HG03575 (cell line): ENCODE data around the gene NUBP2.

ENCODE experiments used
- ATAC-seq: cut with Tn5 transposase; IDR thresholded peaks from one replicate; pipeline ENCODE4 v1.9.1; 2021; ENCODE audit not compliant: unreplicated experiment, insufficient number of reproducible peaks, low FRiP score; ENCODE audit errors: extremely low read depth

Gene NUBP2

DNA sequence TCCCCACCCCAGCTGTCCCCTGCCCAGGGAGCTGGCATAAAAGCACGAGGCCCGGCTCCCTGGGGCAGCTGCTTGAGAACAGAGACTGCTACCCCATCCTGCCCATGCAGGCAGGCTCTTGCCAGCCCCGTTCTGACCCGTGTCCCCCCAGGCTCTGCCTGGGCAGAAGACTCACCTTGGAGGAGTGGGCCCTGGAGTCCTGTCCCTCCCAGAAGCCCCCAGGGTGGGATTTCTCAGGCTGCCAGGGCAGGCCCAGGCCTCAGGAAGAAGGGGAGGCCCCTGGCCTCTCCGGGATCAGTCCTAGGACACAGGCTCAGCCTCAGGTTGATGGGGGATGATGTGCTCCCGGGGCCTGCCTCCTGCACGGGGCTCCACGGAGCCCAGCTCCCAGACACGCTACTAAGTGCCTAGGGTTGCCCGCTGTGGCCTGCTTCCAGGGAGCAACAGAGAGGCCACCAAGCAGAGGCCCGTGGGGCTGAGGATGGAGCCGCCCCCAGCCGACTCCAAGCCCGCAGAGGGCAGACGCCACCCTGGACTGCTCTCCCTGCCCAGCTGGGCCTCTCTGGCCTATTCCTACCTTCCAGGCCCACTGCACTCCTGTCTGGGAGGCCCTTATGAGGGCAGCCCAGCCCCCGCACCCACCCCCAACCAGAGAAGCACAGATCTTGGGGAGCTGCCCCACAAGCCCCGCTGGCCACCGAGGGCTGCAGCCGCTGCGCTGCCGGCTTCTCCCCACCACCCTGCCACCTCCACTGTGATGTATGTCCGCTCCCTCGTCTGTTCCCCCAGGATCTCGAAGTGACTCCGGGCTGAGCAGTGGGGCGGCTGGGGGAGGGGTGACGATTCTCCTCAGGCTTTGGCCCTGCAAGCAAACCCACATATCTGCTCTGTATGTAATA lies 13.1 kb upstream of the NUBP2 start:
- no peak for ATAC-seq

DNA sequence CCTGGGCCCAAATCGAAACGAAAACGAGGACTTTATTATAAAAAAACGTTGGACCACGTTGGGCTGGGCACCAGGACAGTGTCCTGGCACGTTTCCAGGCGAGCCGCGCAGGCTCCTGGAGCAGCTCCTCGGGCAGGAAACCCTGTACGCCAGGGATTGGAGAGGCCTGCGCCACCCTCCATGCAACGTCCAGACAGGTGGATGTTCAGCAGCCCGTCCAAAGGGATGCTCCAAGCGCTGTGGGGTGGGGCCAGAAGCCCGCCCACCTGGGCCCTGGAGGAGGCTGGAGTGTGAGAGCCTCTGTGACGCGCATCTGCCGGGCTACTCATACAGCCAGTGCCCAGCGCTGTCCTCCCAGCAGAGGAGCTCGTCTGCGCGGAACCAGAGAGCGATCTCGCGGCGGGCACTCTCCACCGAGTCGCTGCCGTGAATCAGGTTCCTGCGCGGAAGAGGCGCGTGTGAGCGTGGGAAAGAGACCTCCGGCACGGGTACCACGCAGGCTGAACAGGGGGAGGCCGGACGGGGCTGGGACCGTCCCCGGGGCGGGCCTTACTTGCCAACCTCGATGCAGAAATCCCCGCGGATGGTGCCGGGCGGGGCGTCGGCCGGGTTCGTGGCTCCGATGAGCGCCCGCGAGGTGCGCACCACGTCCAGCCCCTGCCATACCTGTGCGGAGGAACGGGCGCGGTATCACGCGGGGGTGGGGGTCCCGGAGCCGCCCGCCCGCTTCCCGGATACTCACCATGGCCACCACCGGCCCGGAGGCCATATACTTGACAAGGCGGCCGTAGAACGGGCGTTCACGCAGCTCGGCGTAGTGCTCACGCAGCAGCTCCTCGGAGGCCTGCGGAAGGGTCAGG lies 12.2 kb upstream of the NUBP2 start:
- ATAC-seq, result no peak

DNA sequence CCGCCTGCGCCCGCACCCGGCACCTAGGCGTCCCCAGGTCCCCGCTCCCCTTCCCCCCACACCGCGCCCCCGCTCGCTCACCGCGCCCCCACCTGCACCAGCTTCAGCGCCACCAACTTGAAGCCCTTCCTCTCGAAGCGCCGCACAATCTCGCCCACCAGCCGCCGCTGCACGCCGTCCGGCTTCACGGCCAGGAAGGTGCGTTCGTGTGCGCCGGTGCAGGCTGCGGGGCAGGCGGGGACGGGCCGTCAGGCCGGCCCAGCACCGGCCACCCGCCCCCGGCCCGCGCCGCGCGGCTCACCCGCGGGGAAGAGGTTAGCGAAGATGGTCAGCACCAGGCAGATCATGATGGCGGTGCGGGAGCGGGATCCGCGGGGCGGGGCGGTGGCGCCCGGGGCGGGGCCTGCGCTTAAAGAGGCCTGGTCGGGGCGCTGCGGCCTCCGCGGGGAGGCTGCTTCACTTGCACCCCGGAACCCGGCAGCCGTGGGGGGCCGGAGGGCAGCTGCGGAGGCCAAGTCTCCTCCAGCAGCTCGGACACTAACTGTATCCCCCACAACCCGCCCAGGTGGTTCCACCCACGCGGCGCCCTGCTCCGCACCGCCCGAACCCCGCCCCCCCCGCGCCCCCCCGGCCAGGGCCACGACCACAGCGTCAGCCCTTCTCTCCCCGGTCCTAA lies 11.4 kb upstream of the NUBP2 start, which contains the start of gene NME3:
NME3 (minus strand) TSS at position 356 of the 676 bp plus-strand sequence; CDS start at position 347, 9 bp downstream.
- no peak for ATAC-seq

DNA sequence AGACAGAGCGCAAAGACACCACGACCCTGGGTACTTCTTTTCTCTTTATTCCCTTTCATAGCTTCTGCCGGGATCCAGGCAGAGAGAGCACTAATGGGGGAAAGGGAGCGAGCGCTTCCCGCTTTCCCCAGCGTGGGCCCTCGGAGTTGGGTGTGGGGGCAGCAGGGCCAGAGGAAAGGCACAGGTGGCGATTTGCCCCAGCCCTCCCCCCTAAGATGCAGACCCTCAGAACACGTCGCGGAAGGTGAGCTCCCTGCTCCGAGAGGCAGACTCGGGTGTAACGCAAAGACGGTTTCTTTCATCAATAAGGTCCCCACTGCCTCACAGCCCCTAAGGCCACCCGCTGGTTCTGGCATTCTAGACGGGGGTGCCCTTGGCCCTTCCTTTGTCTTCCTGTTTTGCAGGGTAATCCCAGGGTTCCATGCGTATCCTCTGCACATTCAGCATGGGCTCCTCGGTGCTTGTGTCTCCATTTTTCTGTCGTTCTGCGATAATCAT lies 10.8 kb upstream of the NUBP2 start:
- no peak for ATAC-seq

DNA sequence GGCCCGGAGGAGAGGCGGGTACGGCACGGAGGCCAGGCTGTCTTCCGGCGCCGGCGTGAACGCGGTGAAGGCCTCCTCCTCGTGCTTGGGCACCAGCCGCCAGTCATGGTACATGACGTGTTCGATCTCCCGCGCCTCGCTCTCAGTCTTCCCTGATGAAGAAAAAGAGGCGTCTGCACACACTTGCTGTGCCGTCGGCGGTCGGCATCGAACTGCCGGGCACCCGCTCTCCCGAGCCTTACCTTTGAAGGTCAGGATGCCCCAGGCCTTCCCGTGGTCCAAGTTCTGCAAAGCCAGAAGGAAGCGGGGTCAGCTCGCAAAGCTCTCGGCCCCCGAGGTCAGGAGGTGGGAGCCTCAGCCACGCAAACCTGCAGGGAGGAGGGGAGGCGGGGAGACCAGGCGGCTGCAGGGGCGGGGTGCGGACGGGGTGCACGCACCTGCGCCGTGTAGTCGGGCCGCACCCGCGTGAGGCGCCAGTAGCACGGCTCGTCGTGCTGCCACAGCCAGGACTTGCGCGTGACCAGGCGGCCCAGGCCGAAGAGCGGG lies 10.3 kb upstream of the NUBP2 start, which contains the start of gene EME2:
EME2 (plus strand) TSS at position 449 of the 546 bp plus-strand sequence. CDS start 418 bp downstream, outside the sequence.
- ATAC-seq, result no peak

DNA sequence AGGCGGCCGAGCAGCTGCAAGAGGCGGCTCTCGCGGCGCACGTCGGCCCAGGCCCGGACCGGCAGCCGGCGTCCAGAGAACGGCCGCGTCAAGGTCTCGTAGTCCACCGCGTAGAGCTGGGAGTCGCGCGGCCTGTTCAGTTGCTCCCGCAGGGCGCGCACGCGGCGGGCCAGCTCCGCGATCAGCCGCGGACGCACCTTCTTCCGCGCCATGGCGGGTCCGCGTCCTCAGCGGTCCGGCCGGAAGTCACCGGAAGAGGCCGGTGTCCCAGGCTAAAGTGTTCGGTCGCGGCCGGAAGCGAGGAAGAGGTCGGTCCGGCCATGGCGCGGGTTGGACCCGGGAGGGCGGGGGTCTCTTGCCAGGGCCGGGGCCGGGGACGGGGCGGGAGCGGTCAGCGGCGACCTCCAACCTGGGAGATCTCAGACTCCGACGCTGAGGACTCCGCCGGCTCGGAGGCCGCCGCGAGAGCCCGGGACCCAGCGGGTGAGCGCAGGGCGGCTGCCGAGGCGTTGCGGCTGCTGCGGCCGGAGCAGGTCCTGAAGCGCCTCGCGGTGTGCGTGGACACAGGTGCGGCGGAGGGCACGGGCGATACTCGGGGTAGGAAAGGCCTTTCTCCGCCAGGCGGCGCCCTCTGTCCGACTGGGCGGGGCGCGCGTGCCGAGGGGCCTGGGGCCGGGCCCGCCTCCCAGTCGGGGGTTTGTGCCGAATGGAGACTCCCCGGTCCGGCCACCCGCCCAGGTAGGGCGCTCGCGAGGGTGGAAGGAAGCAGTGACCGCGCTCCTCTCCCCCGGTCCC lies 9.7 kb upstream of the NUBP2 start, which contains the start of gene MRPS34:
MRPS34 (minus strand) TSS at position 227 of the 795 bp plus-strand sequence; CDS start at position 212, 15 bp downstream.
- no peak for ATAC-seq

DNA sequence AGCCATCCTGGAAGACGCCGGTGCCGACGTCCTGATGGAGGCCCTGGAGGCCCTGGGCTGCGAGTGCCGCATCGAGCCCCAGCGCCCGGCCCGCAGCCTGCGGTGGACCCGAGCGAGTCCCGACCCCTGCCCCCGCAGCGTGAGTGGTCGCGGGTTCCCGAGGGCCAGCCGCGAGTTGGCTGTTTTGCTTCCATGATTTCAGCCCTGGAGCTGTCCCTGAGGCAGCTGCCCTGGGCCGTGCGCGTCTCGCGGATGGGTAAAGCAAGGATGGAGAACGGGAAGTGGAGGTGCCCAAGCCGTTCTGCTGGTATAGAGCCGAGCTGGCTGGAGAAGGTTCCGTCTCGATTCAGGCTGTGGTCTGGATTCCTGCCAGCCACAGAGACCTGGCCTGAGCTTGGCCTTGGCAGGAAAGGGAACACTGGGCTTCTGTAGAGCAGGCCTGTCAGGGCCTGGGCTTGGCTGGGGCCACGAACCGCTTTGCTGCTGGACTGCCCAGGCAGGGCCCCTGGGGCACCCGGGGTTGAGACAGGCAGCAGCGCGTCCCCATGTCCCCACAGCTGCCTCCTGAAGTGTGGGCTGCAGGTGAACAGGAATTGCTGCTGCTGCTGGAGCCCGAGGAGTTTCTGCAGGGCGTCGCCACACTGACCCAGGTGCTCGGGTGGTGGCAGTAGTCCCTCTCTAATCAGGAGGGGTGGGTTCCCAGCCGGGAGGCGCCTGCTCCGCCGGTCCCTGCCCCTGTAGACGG lies 8.9 kb upstream of the NUBP2 start:
- no peak for ATAC-seq

DNA sequence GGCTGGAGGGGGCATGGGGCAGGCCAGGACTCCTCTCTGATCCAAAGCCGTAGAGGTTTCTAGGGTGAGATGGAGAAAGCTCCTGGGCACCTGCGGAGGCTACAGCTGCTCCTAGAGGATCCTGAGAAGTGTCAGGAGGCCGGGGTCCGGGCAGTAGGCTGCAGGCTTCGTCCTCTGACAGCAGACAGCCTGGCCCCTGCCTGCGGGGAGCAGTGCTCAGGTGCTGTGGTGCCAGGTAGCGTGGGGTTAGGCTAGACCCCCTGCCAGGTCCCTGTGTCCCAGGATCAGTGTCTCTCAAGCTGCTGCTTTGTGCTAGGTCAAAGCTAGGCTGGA lies 8.3 kb upstream of the NUBP2 start:
- no peak for ATAC-seq

DNA sequence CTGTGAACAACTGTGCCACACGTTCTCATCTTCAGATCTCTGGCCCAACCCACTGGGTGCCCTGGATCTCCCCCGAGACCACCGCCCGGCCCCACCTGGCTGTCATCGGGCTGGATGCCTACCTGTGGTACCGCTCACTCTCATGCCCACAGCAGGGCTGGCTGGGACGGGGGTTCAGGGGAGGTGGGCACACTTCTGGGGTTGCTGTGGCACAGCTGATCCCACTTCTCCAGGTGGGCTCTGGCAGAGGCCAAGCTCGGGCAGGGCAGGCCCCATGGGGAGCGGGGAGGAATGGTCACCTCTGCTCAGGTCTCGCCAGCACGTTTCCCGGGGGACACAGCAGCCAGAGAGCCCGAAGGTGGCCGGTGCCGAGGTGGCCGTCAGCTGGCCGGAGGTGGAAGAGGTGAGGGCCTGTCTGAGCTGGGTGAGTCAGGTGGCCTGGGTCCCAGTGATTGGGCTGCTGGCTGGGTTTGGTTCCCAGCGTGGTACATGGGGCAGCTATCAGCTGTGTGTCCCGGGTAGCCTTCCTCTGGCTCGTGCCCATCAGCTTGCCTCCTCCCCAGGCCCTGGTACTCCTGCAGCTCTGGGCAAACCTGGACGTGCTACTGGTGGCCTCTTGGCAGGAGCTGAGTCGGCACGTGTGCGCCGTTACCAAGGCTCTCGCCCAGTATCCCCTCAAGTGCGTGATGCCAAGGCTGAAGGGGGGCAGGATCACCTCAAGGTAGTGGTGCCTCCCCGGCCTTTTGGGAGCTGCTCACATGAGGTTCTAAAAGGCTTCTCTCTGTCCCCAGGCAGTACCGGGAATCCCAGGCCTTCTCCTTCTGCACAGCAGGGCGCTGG lies 7.5 kb upstream of the NUBP2 start:
- no peak for ATAC-seq

DNA sequence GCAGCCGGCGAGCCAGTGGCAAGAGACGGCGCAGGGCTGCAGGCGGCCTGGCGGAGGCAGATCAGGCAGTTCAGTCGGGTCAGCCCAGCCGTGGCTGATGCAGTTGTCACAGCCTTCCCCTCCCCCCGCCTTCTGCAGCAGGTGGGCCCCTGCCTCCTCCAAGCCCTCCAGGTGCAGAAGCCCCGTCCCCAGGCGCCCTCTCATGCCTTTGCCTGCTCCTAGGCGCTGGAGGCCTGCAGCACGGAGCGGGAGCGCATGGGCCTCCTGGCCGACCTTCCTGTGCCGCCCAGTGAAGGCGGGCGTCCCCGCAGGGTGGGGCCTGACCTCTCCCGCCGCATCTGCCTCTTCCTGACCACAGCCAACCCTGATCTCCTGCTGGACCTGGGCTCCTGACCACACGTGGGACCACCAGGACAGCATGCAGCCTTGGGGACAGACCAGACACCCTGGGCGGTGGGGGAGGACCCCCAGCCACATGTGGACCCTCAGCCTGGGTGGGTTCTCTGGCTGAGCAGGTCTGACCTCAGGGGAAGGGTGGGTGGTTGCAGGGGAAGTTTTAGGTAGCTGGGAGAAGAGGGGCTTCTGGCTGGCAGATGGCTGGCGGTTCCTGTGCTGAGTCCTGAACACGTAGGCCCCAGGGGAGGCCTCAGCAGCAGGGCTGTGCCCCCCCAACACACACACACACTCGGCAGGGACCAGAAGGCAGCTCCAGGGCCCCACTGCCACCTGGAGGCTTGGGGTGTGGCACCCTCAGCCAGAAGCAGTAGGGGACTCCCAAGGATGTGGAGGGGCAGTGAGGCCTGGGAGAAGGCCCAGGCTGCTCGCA lies 6.7 kb upstream of the NUBP2 start:
- ATAC-seq, result no peak

DNA sequence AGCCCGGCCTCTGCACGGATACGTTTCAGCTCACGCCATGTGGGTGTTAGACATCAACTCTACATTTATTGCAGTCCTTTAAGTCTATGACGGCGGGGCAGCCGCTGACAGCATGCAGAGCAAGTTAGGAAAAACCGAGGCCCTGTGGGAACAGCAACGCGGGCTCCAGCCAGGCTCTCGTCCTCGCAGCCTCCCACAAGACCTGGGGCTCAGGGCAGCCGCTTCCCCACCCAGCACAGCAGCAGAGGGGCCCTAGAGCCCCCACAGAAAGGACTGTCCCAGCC lies 6.1 kb upstream of the NUBP2 start:
- ATAC-seq, result no peak

DNA sequence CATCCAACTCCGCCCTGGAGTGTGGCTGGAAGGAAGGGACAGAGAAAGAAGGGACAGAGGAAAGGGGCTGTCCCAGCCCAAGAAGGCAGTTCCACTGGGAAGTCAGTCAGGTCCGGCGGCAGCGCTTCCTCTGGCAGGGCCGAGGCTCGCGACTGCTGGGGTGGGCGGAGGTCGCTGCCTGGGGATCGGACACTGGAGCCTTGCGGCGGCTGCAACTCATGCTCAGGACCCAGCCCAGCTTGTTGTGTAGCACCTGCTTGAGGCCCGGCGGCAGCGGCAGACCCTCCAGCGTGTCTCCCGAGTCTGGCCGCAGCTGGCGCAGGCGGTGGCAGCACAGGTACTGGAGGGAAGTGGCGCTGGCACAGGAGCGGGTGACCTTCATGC lies 5.8 kb upstream of the NUBP2 start:
- ATAC-seq, result no peak

DNA sequence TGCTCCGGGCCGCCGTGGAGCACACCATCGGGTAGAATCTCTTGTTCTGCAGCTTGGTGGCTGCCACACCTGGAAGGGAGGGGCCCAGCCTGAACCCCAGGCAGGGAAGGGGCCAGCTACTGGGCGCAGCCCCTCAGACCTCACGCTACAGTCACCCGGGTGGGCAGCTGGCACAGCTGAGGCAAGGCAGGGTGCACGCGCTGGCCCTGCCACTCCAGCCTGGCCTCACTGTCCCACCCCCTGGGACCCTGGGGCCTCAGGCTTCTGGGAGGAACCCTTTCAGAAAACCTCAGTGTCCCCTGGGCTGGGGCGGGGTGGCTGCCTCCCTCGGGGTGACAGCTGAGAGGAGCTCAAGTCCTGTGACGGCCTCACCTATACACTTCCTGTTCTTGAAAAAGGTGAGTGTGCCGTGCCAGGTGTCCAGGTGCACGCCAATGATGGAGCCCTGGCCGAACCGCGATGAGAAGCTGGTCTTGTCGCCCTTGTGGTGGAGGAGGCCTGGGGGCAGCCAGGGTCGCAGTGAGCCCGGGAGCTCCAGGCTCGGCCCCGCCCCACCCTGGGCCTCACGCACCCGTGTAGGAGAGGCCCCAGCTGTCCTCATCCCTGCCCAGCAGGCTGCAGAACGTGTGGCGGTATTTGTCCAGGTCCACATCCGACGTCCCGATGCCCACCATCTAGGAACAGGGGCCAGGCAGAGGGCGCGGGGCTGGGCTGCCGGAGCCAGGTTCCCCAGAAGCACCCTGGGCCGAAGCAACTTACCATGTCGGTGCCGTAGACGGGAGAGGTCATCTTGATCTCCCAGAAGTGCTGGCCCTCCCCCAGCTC lies 5.2 kb upstream of the NUBP2 start:
- ATAC-seq, result no peak

DNA sequence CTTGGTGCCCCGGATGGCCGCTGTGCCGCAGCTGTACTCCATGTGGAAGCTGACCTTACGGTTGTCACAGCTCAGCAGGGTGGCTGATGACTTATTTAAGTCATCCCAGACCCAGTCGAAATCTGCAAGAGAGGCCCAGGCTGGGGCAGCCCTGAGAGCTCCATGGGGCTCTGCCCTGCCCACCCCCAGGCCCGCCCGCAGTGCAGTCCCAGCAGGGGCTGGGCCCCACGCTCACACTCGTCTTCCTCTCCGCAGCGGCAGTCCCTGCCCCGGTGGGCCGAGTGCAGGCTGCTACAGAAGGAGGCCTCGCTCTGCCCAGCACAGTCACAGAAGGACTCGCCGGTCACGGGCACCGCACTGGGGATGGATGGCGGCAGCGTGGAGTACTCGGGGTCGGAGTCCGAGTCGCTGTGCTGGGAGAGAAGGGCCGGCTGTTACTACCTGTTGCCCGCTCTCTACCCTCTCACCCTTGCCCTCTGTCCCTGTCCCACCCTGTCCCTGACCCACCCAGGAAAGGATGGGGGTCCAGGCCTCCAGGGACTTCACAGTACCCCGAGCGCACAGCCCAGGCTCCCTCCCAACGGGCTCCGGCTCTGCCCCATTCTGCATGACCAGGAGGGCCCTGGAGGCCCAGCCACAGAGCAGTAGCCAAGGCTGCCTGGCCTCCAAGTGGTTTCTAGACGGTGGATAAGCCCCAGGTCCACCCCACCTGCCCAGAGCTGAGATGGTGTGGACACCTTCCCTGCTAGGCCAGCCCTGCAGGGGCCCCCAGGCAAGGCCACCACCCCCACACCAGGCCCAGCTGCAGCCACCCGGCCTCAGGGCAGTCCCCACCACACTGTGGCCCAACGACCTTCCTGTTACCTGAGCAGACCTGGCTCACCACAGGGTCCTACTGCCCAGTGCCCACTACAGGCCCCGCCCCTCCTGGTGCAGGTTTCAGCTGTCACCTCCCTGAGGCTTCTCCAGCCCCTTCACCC lies 4.3 kb upstream of the NUBP2 start:
- ATAC-seq, result no peak
